GM23248 (cell line): ENCODE data around the gene CHRD. TPM values are rescaled to one million over a fixed set of nuclear protein-coding genes. Genes with fewer than 3 reads are reported as not detected.
A peak's percentile ranks its signal among the peaks of the same experiment; 100 is the strongest.

Experiments used
- DNase-seq: peaks from one replicate; pipeline ENCODE4 v3.0.0-alpha.2; 2015
- H2AFZ ChIP-seq: fragments of 200-600 bp; sonication (generic); 2 replicates; pipeline ENCODE4 v1.6.1; 2016; ENCODE audit warnings: antibody characterized with exemption
- H3F3A ChIP-seq: fragments of 200-600 bp; sonication (generic); 2 replicates; pipeline ENCODE4 v1.6.1; 2016; ENCODE audit warnings: mild to moderate bottlenecking, antibody characterized with exemption, mixed run types; ENCODE audit not compliant: insufficient read depth
- H3K27ac ChIP-seq: fragments of 200-600 bp; sonication (generic); 2 replicates; pipeline ENCODE4 v1.5.1; 2016; ENCODE audit warnings: mild to moderate bottlenecking
- H3K27me3 ChIP-seq: fragments of 200-600 bp; sonication (generic); replicated peaks from 2 replicates; pipeline ENCODE4 v1.6.1; 2016; ENCODE audit warnings: mild to moderate bottlenecking; ENCODE audit not compliant: insufficient read depth
- H3K36me3 ChIP-seq: fragments of 200-600 bp; sonication (generic); 2 replicates; pipeline ENCODE4 v1.6.1; 2016; ENCODE audit warnings: low read depth, mild to moderate bottlenecking
- H3K4me1 ChIP-seq: fragments of 200-600 bp; sonication (generic); 2 replicates; pipeline ENCODE4 v1.6.1; 2016; ENCODE audit warnings: mild to moderate bottlenecking; ENCODE audit not compliant: insufficient read depth
- H3K4me2 ChIP-seq: fragments of 200-600 bp; sonication (generic); one replicate; pipeline ENCODE4 v1.6.1; 2016; ENCODE audit warnings: mild to moderate bottlenecking; ENCODE audit not compliant: unreplicated experiment
- H3K4me3 ChIP-seq: fragments of 200-600 bp; sonication (generic); 2 replicates; pipeline ENCODE4 v1.5.1; 2016; ENCODE audit warnings: mild to moderate bottlenecking
- H3K79me2 ChIP-seq: fragments of 200-600 bp; sonication (generic); 2 replicates; pipeline ENCODE4 v1.6.1; 2016; ENCODE audit warnings: mild to moderate bottlenecking; ENCODE audit not compliant: insufficient read depth
- H3K9ac ChIP-seq: fragments of 200-600 bp; sonication (generic); 2 replicates; pipeline ENCODE4 v1.6.1; 2016; ENCODE audit warnings: mild to moderate bottlenecking
- H3K9me2 ChIP-seq: fragments of 200-600 bp; sonication (generic); 2 replicates; pipeline ENCODE4 v1.6.1; 2016; ENCODE audit warnings: mixed run types, mild to moderate bottlenecking, moderate library complexity; ENCODE audit not compliant: insufficient read depth
- H3K9me3 ChIP-seq: fragments of 200-600 bp; sonication (generic); one replicate; pipeline ENCODE4 v1.6.1; 2017; ENCODE audit warnings: low read depth
- H4K20me1 ChIP-seq: fragments of 200-600 bp; sonication (generic); 2 replicates; pipeline ENCODE4 v1.6.0; 2016; ENCODE audit not compliant: insufficient read depth
- EZH2 ChIP-seq: fragments of 200-600 bp; sonication (generic); IDR thresholded peaks from 2 replicates; pipeline ENCODE4 v1.6.1; 2018; ENCODE audit warnings: antibody characterized with exemption, mild to moderate bottlenecking; ENCODE audit not compliant: insufficient read depth, poor library complexity, severe bottlenecking
- EZH2phosphoT487 ChIP-seq: fragments of 200-600 bp; sonication (generic); IDR thresholded peaks from 2 replicates; pipeline ENCODE4 v1.6.1; 2018; ENCODE audit warnings: antibody characterized with exemption, moderate library complexity, mild to moderate bottlenecking, low read depth; ENCODE audit not compliant: insufficient read depth
- WGBS, 2 experiments: methylation state at CpG; one replicate each; pipeline ENCODE4 v1.1.6; 2015 to 2017; ENCODE audit warnings: low lambda C conversion rate in 2 of 2, low coverage in 1 of 2; ENCODE audit errors: missing lambda C conversion rate in 2 of 2; 5-methylcytosine and 5-hydroxymethylcytosine counted together
- in situ Hi-C: fragments of 300-500 bp; cut with MboI; formaldehyde crosslinking; loops from 2 replicates; pipeline ENCODE4 v1.15.0; 2020
- polyA plus RNA-seq: library from polyadenylated mRNA; unstranded; fragments of >200 nt; fragmentation: Nextera tagmentation; extraction: Ambion mirVana; gene quantifications from 2 replicates; pipeline ENCODE4 v1.2.1, GENCODE V29; 2016
- total RNA-seq: library from RNA; depleted of rRNA; stranded (reverse); fragments of >200 nt; shearing (Covaris generic); gene quantifications from 2 replicates; pipeline ENCODE4 v1.2.3, GENCODE V29; 2014; rRNA removed

CHRD gene
- total and polyA plus RNA-seq, 2 experiments from 2014 or later: 0.15 to 0.22 TPM

DNA sequence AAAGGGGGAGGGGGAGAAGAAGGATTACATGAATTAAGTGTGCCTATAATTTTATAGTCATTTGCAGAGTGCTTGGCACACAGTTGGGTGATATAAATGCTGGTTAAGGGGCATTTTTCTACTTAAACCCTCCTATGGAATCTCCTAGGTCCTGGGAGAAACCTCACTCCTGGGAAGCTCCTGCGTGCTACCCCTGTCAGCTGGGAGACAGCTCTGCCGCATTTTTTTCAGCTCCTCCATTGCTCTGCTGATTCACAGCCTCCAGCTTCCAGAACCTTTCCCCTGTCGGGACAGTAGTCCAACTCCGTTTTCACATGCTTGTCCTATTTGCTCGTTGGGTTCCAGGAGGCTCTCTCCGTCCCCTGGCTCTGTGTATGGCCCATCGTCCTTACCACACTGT lies 59.2 kb downstream of the CHRD start:
- DNase-seq: peak; percentile 36
- H3K79me2 ChIP-seq: no peaks in the 10 kb centered on the region
- H2AFZ ChIP-seq: no peak overlapping the region
- no peaks in the 10 kb centered on the region for H3K9me2 ChIP-seq
- H3K27ac ChIP-seq: no peak overlapping the region
- no peaks in the 10 kb centered on the region for H3K36me3 ChIP-seq
- H3K9ac ChIP-seq: no peak overlapping the region
- no peak overlapping the region for H3K4me3 ChIP-seq
- H3K4me2 ChIP-seq: no peak overlapping the region
- TF ChIP-seq EZH2phosphoT487 (no peak), EZH2 (no peak)
- no peaks in the 10 kb centered on the region for H4K20me1 ChIP-seq
- no peaks in the 10 kb centered on the region for H3F3A ChIP-seq
- WGBS, 2 experiments: 24 to 39% methylated on average over 7 of the region's 7 CpGs
- H3K27me3 ChIP-seq: peaks cover 4% of the 10 kb centered on the region
- H3K9me3 ChIP-seq: no peaks in the 10 kb centered on the region
- in situ Hi-C loops: no loop called here
- no peaks in the 10 kb centered on the region for H3K4me1 ChIP-seq

Other genes with a start within 250 kb of the CHRD start
- 27.8 and 55.5 TPM in 2 replicates for gene EIF2B5, start 244.7 kb upstream of the CHRD start, total RNA-seq
- gene EIF2B5, start 244.7 kb upstream of the CHRD start, polyA plus RNA-seq: 28.3 and 31.2 TPM in 2 replicates
- 66.9 and 76.4 TPM in 2 replicates for gene DVL3, start 224.7 kb upstream of the CHRD start, total RNA-seq
- 31.1 and 42.7 TPM in 2 replicates for gene DVL3, start 224.7 kb upstream of the CHRD start, polyA plus RNA-seq
- gene AP2M1, start 205.2 kb upstream of the CHRD start, total RNA-seq: 889 and 951 TPM in 2 replicates
- 1,073 and 1,100 TPM in 2 replicates for gene AP2M1, start 205.2 kb upstream of the CHRD start, polyA plus RNA-seq
- gene ABCF3, start 193.9 kb upstream of the CHRD start, total RNA-seq: 47.8 and 56.5 TPM in 2 replicates
- gene ABCF3, start 193.9 kb upstream of the CHRD start, polyA plus RNA-seq: 58.6 and 59.1 TPM in 2 replicates
- gene VWA5B2, start 150.5 kb upstream of the CHRD start, total RNA-seq: not detected in 2 replicates
- gene VWA5B2, start 150.5 kb upstream of the CHRD start, polyA plus RNA-seq: not detected in 2 replicates
- gene ALG3, start 131.1 kb upstream of the CHRD start, total RNA-seq: 52.7 and 66.1 TPM in 2 replicates
- gene ALG3, start 131.1 kb upstream of the CHRD start, polyA plus RNA-seq: 94.2 and 94.7 TPM in 2 replicates
- 4.0 and 7.2 TPM in 2 replicates for gene EEF1AKMT4, start 130.4 kb upstream of the CHRD start, total RNA-seq
- gene EEF1AKMT4, start 130.4 kb upstream of the CHRD start, polyA plus RNA-seq: 5.3 and 6.1 TPM in 2 replicates
- 0.11 TPM in 1 of 2 replicates, not detected in the other for gene CAMK2N2, start 118.5 kb upstream of the CHRD start, total RNA-seq
- gene CAMK2N2, start 118.5 kb upstream of the CHRD start, polyA plus RNA-seq: 0.14 TPM in 1 of 2 replicates, not detected in the other
- not detected in 2 replicates for gene ECE2, start 104.0 kb upstream of the CHRD start, total RNA-seq
- not detected in 2 replicates for gene ECE2, start 104.0 kb upstream of the CHRD start, polyA plus RNA-seq
- 596 and 602 TPM in 2 replicates for gene PSMD2, start 80.8 kb upstream of the CHRD start, total RNA-seq
- gene PSMD2, start 80.8 kb upstream of the CHRD start, polyA plus RNA-seq: 513 and 518 TPM in 2 replicates
- gene EIF4G1, start 65.4 kb upstream of the CHRD start, total RNA-seq: 366 and 370 TPM in 2 replicates
- gene EIF4G1, start 65.4 kb upstream of the CHRD start, polyA plus RNA-seq: 183 and 184 TPM in 2 replicates
- gene FAM131A, start 42.5 kb upstream of the CHRD start, total RNA-seq: 24.5 and 44.9 TPM in 2 replicates
- 5.6 and 7.0 TPM in 2 replicates for gene FAM131A, start 42.5 kb upstream of the CHRD start, polyA plus RNA-seq
- gene CLCN2, start 18.4 kb upstream of the CHRD start, total RNA-seq: 1.2 and 1.8 TPM in 2 replicates
- 1.3 and 1.5 TPM in 2 replicates for gene CLCN2, start 18.4 kb upstream of the CHRD start, polyA plus RNA-seq
- gene POLR2H, start 18.3 kb upstream of the CHRD start, total RNA-seq: 73.0 and 81.2 TPM in 2 replicates
- gene POLR2H, start 18.3 kb upstream of the CHRD start, polyA plus RNA-seq: 66.3 and 69.7 TPM in 2 replicates
- gene THPO, start 1.8 kb upstream of the CHRD start, total RNA-seq: not detected in 2 replicates
- gene THPO, start 1.8 kb upstream of the CHRD start, polyA plus RNA-seq: not detected in 2 replicates
- 3.0 and 16.9 TPM in 2 replicates for gene EPHB3, start 181.7 kb downstream of the CHRD start, total RNA-seq
- gene EPHB3, start 181.7 kb downstream of the CHRD start, polyA plus RNA-seq: 1.6 and 1.7 TPM in 2 replicates